PFSK-1 (cell line): ENCODE measurements around the gene MED9.

ENCODE experiments used
- FOXP2 ChIP-seq: optimal IDR thresholded peaks from 2 replicates; pipeline ENCODE3; 2011; ENCODE audit warnings: borderline replicate concordance, control low read depth, inconsistent platforms; ENCODE audit not compliant: insufficient read depth; ENCODE audit errors: extremely low read length, extremely low read depth
- POLR2AphosphoS5 ChIP-seq: IDR thresholded peaks from 2 replicates; pipeline ENCODE4 v1.6.1; 2012; ENCODE audit warnings: low read depth, mild to moderate bottlenecking, control low read depth, low read length, moderate library complexity
- REST ChIP-seq, 2 experiments: IDR thresholded peaks; 2 replicates each; pipeline versions ENCODE4 v1.6.1 to v1.8.0; 2011 to 2012; ENCODE audit warnings: low read depth in 2 of 2, low read length in 2 of 2, control low read depth in 1 of 2, inconsistent platforms in 1 of 2, mild to moderate bottlenecking in 1 of 2, moderate library complexity in 1 of 2; ENCODE audit not compliant: insufficient read depth in 1 of 2
- SIN3A ChIP-seq: IDR thresholded peaks from 2 replicates; pipeline ENCODE4 v1.6.1; 2012; ENCODE audit warnings: mild to moderate bottlenecking, low read length, moderate library complexity, borderline replicate concordance; ENCODE audit not compliant: insufficient read depth
- TAF1 ChIP-seq: IDR thresholded peaks from 2 replicates; pipeline ENCODE4 v1.6.1; 2012; ENCODE audit warnings: low read length, control low read depth, borderline replicate concordance; ENCODE audit not compliant: insufficient read depth

The MED9 gene

GRCh38 chr17:17491031-17491471, 14.3 kb downstream of the MED9 start:
- no peak for TF ChIP-seq POLR2AphosphoS5
- TF ChIP-seq SIN3A: no peak
- TF ChIP-seq TAF1: no peak
- no peak for TF ChIP-seq FOXP2
- TF ChIP-seq REST (IDR thresholded peaks at IDR 0.05; ENCODE audit: insufficient read depth in 1 of 2, low read depth in 2 of 2, low read length in 2 of 2): no peak

GRCh38 chr17:17491546-17491988, 14.8 kb downstream of the MED9 start:
- TF ChIP-seq FOXP2: no peak
- TF ChIP-seq REST (IDR thresholded peaks at IDR 0.05; ENCODE audit: insufficient read depth in 1 of 2, low read depth in 2 of 2, low read length in 2 of 2): no peak
- no peak for TF ChIP-seq TAF1
- no peak for TF ChIP-seq POLR2AphosphoS5
- no peak for TF ChIP-seq SIN3A

- TF ChIP-seq REST (IDR thresholded peaks at IDR 0.05; ENCODE audit: insufficient read depth in 1 of 2, low read depth in 2 of 2, low read length in 2 of 2) (no peak), POLR2AphosphoS5 (no peak), SIN3A (no peak), FOXP2 (no peak), TAF1 (no peak)
Measured at GRCh38 chr17:17492085-17492484, 15.3 kb downstream of the MED9 start.

DNA sequence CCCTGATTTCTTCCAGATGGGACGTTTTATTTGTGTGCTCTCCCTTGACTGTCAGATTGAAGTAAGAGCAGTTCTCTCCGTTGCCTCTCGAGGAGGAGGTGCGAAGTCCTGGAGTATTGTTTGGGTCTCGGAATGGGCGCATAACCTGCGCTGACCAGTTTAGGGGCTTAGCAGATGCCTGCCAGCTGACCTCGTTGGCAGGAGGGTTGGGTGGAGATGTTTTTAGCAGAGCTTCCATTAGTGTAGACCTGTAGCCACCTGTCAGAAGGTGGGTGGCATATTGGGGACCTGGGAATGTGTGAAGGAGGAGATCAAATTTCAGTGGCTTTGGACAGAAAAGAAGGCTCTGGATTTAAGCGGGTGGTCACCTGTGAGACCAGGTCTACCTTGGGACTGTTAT, 15.8 kb downstream of the MED9 start:
- no peak for TF ChIP-seq TAF1
- TF ChIP-seq REST (IDR thresholded peaks at IDR 0.05; ENCODE audit: insufficient read depth in 1 of 2, low read depth in 2 of 2, low read length in 2 of 2): no peak
- no peak for TF ChIP-seq POLR2AphosphoS5
- TF ChIP-seq SIN3A: no peak
- no peak for TF ChIP-seq FOXP2
